Activated naive CD4-positive, alpha-beta T cell (primary cell): ENCODE data around the gene U2AF2.

ENCODE experiments used
- DNase-seq, 4 experiments: peaks; one replicate each; lab custom pipeline; 2025; lab: John Stamatoyannopoulos, UW

Gene U2AF2

GRCh38 chr19:55689411-55690108 lies 34.7 kb downstream of the U2AF2 start:
- DNase-seq = no peak

GRCh38 chr19:55690109-55690768 lies 35.4 kb downstream of the U2AF2 start:
- DNase-seq = no peak

- DNase-seq = no peak
Observed at GRCh38 chr19:55690769-55691545, 36.1 kb downstream of the U2AF2 start.

GRCh38 chr19:55691561-55692481 lies 37.0 kb downstream of the U2AF2 start:
- DNase-seq = no peak

GRCh38 chr19:55692681-55693081 lies 37.8 kb downstream of the U2AF2 start:
- no peak for DNase-seq

- DNase-seq = no peak
Observed at GRCh38 chr19:55693336-55693974, 38.6 kb downstream of the U2AF2 start.

GRCh38 chr19:55694241-55694655 lies 39.4 kb downstream of the U2AF2 start:
- no peak for DNase-seq

GRCh38 chr19:55694656-55695491 lies 40.0 kb downstream of the U2AF2 start:
- no peak for DNase-seq

GRCh38 chr19:55695511-55696290 lies 40.9 kb downstream of the U2AF2 start:
- no peak for DNase-seq

- DNase-seq = no peak
Observed at GRCh38 chr19:55696301-55697068, 41.6 kb downstream of the U2AF2 start.

- DNase-seq = no peak
Observed at GRCh38 chr19:55697069-55697440, 42.2 kb downstream of the U2AF2 start.

GRCh38 chr19:55697698-55698097 lies 42.9 kb downstream of the U2AF2 start:
- no peak for DNase-seq

GRCh38 chr19:55698256-55698655 lies 43.4 kb downstream of the U2AF2 start:
- DNase-seq = no peak

GRCh38 chr19:55699221-55699620 lies 44.4 kb downstream of the U2AF2 start:
- DNase-seq = no peak

- DNase-seq = no peak
Observed at GRCh38 chr19:55700813-55701212, 46.0 kb downstream of the U2AF2 start.

GRCh38 chr19:55702131-55702627 lies 47.3 kb downstream of the U2AF2 start:
- DNase-seq = no peak

GRCh38 chr19:55703790-55704215 lies 49.0 kb downstream of the U2AF2 start:
- peak in 1 of 4 experiments; percentile 26 for DNase-seq

GRCh38 chr19:55704494-55705245 lies 49.8 kb downstream of the U2AF2 start:
- no peak for DNase-seq
